Measurements from ENCODE around the gene PRDX5.
A peak's percentile ranks its signal among the peaks of the same experiment; 100 is the strongest.
"Not testable (repeated sequence)": the region's sequence is repeated elsewhere in the genome, so short reads cannot be mapped to it uniquely, and the experiment has no call there.

Gene PRDX5

DNA sequence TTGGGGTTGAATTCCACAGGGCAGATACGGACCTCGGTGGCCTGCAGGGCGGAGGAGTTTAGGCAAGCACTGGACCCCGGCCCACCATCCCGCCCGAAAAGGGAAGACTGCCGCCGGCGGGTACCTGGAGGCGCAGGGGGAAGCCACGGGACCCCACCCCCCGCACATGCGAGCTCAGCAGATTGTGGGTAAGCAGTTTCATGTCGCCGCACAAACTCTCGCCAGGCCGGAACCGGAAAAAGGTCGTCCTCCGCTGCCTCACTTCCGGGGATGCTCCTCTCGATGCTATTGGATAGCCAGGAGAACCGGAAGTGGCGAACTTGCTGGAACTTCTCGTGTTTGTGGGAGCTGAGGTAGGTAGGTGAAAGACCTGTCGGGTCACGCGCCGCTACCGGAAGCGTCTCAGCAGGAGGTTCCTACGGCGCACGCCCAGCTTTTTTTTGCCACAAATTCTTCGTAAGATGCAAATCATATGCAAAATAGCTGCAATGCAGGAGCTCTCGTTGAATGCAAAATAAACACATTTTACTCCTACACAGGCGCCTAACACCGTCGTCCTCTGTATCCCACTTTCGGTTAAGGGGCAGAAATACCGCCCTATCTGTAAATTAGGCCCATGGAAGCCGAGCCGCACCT, 478 bp upstream of the PRDX5 start, which contains the start of gene TRMT112:
Gene TRMT112, minus strand, starts transcription at position 235 of the 636 bp plus-strand sequence. Its CDS starts 33 bp downstream, at position 202.
- Histone ChIP-seq H3K27ac (peak within 1 kb of the TSS; percentile 81 to 98 (median 92)), H3K4me3 (peak within 1 kb of the TSS; percentile 51 to 87 (median 68))

DNA sequence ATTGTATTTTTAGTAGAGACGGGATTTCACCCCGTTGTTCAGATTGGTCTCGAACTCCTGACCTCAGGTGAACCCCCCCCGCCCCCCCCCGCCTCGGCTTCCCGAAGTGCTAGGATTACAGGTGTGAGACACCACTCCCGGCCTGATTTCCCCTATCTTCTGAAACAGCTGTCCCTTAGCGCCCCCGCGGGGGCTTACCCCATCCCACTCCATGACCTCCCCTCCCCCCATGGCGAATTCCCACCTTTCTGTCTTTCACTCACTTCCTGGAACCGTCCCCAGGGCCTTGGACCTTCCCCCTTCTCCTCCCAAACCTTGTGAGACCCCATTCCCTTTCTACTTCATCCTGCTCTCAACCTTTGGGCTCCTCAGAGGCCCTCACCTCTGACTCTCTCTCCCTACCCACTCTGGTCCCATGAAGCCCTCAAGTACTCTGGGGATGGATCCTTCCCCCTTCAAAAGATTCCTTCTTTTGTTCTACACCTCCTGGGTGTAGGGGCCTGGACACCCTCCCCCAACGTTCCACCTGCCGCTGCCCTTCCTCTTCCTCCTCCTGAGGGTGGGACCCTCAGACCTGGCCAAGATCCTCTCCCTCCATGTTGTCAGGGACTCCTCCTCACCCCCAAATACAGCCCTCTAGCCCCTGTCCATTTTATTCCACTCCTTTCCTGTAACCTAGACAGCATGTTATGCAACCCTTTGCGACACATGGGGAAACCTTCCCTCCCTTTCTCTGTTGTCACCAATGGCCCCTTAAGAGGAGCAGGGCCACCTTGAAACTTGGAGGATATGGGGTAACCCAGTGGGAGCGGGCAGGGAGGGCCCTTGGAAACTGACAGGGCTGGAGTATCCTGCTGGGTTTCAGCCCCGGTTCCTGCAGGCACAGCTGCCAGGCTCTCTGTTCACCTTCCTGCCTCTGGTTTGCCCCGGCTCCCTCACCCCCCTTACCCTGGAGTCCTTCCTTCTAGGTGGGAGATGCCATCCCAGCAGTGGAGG, 1.1 kb downstream of the PRDX5 start:
- H3K4me3 ChIP-seq = peak overlapping the region; percentile 51 to 87 (median 68)
- peak overlapping the region; percentile 81 to 98 (median 92) for H3K27ac ChIP-seq

DNA sequence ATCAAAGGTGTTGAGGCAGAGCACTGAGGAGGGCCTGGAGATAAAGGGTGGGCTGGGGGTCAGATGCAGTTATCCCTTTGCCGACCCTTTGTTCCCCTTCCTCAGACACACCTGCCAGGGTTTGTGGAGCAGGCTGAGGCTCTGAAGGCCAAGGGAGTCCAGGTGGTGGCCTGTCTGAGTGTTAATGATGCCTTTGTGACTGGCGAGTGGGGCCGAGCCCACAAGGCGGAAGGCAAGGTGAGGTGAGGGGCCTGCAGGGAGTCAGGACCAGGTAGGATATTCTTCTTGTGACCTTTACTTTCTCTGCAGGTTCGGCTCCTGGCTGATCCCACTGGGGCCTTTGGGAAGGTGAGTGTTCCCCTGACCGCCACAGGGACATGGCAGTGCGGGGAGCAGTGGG, 2.6 kb downstream of the PRDX5 start:
- H3K27ac ChIP-seq = peak overlapping the region in 6 of 21 experiments; percentile 2 to 55 (median 25)

DNA sequence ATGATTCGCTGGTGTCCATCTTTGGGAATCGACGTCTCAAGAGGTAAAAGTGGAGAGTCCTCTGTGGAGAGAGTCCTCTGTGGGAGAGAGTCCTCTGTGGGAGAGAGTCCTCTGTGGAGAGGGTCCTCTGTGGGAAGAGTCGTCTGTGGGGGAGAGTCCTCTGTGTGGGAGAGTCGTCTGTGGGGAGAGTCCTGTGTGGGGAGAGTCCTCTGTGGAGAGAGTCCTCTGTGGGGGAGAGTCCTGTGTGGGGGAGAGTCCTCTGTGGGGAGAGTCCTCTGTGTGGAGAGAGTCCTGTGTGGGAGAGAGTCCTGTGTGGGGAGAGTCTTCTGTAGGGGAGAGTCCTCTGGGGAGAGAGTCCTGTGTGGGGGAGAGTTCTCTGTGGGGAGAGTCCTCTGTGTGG, 3.1 kb downstream of the PRDX5 start:
- H3K4me3 ChIP-seq = no peak overlapping the region
- H3K27ac ChIP-seq = peak overlapping the region in 12 of 21 experiments; percentile 2 to 69 (median 38)

More for the DNA sequence above, 2.6 kb downstream of the PRDX5 start:
- no peak overlapping the region for H3K4me3 ChIP-seq

DNA sequence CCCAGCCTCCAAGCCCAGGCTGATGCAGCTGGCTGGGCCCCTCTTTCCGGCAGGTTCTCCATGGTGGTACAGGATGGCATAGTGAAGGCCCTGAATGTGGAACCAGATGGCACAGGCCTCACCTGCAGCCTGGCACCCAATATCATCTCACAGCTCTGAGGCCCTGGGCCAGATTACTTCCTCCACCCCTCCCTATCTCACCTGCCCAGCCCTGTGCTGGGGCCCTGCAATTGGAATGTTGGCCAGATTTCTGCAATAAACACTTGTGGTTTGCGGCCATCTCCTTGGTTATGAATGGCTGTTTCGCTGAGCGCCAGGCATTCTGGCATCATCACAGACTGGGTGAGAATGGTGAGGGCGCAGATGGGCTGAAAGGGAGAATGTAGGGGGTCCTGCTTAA, 3.6 kb downstream of the PRDX5 start:
- Histone ChIP-seq H3K4me3 (no peak overlapping the region), H3K27ac (peak overlapping the region in 11 of 21 experiments; percentile 2 to 69 (median 38))

DNA sequence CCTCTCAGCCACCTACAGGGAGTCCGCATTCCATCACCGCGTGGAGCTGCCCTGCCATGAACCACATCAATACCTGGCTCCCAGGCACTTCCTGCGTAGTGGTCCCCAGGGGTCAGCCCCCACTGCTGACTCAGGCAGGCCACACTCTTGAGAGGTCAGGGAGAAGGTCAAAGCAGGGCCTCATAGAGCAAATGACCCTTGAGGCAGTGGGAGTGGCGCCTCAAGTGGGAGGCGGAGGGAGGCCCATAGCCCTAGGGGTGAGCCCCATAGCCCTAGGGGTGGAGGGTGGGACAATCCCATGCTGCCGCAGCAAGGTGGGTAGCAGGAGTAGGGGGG, 5.0 kb downstream of the PRDX5 start:
- H3K27ac ChIP-seq = peak overlapping the region in 2 of 21 experiments; percentile 3 to 24
- H3K4me3 ChIP-seq = no peak overlapping the region

DNA sequence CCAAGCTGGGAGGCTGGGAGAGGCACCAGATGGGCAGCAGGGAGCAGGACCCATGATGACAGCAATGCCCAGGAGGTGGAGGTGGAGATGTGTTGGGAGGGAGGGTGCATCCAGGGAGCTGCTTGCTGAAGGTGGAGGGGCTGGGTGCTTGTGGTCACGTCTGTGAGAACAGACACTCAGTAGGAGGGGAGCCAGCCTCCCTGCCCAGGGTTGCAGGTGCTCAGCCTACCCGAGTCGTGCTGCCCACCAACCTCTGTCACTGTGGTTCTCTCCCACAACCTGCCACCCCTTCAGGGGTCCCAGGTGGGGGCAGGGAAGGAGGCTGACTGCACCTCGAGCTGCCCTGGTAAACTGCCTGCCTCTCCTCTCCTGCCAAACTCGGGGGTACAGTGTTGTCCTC, 5.5 kb downstream of the PRDX5 start:
- no peak overlapping the region for H3K27ac ChIP-seq
- H3K4me3 ChIP-seq = no peak overlapping the region

DNA sequence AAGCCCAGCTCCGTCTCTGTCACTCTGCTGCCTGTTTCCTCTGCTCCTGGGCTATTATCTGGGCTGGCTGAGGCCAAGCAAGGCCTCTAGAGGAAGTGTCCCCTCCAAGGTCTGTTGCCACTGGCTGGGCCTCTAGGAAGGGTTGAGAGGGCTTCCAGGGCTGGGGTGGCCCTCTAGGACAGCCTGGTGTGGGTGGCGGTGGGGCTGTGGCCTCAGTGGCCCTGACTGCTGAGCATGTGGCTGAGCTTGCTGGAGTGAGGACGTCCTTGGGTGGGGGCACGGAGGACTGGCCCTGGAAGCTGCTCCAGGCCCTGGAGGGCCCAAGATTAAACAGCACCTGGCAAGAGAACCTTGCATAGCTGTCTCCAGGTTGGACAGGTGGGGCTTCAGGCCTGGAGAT, 6.1 kb downstream of the PRDX5 start:
- peak overlapping the region in 5 of 21 experiments; percentile 2 to 34 (median 25) for H3K27ac ChIP-seq
- H3K4me3 ChIP-seq = not testable (repeated sequence)

DNA sequence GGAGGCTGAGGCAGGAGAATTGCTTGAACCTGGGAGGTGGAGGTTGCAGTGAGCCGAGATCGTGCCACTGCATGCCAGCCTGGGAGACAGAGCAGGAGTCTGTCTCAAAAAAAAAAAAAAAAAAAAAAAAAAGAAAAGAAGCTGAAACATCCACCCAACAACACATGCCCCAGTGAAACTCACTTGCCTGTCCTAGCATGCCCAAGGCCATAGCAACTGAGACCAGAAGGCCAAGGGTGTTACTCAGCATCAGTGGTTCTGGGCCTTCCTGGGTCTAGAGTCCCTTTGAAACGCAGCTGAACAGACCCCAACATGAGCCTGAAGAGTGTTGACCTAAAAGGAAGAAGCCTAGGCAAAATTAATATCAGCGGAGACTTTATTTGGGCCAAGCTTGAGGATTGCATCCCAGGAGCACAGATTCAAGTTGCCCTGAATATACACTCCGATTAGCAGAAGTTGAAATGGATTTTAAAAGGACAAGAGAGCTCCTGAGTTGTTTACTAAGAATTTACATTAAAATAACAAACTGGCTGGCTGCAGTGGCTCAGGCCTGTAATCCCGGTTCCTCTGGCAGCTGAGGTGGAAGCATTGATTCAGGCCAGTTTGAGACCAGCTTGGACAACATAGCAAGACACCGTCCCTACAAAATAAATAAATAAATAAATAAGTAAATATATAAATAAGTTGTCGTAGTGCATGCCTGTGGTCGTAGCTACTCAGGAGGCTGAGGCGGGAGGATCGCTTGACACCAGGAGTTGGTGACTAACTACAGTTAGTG, 7.0 kb downstream of the PRDX5 start:
- Histone ChIP-seq H3K27ac (peak overlapping the region in 7 of 21 experiments; percentile 14 to 62 (median 35)), H3K4me3 (no peak overlapping the region)

DNA sequence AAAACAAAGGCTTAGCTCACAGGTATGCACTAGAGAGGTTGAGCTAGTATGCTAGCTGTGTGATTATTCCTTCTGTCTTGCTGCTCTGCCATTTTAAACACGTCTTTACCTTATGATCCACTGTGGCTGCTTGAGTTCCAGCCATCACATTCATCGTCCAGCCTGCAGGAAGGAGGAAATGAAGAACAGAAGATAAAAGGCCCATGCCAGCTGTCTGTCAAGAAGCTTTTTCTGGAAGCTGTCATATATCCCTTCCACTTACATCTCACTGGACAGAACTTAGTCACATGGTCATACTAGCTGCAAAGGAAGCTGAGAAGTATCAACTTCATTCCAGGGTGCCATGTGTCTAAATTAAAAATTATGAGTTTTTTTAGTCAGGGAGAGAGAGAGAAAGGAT, 9.5 kb downstream of the PRDX5 start:
- Histone ChIP-seq H3K4me3 (no peak overlapping the region), H3K27ac (no peak overlapping the region)

DNA sequence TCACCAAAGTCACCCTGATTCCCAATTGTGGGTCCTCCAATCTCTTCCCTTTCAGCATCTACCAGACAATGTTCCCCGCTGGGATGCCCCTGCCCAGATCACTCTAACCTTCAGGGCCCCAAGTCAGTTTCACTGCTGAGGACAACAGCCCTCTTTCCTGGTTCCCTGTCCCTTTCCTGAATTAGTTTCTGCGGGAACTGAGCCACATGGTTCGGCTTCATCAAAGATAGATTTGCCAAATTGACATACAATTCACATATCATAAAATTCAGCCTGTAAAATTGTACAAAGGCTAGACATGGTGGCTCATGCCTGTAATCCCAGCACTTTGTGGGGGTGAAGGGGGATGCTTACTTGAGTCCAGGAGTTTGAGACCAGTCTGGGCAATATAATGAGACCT, 10.1 kb downstream of the PRDX5 start:
- Histone ChIP-seq H3K4me3 (no peak overlapping the region), H3K27ac (no peak overlapping the region)

DNA sequence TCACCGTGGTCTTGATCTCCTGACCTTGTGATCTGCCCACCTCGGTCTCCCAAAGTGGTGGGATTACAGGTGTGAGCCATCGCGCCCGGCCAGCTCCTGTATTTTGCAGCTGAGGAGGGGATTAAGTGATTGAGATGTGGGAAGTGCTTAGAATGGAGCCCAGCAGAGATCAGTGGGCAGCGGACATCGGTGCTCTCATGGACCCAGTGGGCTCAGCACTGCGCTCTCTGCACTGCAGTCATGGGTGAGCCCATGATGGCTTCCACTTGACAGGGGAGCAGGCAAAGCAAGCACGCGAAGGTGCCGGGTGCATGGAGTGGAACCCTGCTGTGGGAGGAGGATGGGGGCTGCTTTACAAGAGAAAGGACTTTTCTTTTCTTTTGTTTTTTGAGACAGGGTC, 13.0 kb downstream of the PRDX5 start:
- Histone ChIP-seq H3K4me3 (no peak overlapping the region), H3K27ac (no peak overlapping the region)

DNA sequence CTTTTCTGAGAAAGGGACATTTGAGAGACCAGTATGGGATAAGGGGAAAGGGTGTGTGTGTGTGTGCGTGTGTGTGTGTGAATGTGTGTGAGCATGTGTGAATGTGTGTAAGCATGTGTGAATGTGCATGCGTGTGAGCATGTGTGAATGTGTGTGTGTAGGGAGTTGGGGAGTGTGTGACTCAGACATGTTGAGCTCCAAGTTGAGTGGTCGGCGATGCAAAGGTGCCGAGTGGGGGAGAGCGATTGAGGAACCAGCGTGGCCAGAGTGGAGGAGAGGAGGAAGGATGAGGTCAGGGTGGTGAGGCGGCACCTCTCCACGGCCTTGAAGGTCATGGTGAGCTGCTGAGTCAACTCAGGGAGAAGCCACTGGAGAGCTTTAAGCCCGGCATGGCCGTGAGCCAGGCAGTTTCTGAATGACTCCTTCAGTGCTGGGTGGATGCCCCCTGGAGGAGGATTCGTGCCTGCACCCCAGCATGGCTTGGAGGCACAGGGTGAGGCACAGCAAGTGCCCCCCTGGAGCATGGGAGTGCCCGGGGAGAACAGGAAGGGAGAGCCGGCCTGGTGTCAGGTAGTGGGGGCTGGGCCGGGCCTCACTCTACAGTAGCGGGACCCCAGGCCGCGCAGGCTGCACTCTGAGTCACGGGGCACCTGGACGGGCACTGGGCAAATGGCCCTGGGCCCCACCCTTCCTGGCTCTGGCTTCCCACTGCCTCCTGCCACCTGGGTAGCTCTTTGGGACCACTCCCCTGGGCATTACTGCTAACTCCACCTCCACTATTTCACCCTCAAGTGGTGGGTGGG, 13.8 kb downstream of the PRDX5 start:
- peak overlapping the region in 11 of 21 experiments; percentile 9 to 65 (median 31) for H3K27ac ChIP-seq
- no peak overlapping the region for H3K4me3 ChIP-seq

DNA sequence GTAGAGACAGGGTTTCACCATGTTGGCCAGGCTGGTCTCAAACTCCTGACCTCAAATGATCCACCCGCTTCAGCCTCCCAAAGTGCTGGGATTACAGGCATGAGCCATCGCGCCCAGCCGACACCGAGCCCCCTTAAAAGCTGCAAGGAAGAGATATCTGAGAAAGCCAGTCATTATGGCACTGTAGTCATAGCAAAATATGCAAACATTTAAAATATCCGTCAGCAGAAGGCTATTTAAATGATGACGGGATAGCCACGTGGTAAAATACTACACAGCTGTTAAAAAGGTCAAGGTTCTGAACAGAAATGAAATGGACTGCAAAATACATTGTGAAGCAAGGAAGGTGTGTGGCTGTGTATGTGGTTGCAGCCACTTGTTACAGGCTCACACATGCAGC, 15.6 kb downstream of the PRDX5 start:
- no peak overlapping the region for H3K4me3 ChIP-seq
- no peak overlapping the region for H3K27ac ChIP-seq

DNA sequence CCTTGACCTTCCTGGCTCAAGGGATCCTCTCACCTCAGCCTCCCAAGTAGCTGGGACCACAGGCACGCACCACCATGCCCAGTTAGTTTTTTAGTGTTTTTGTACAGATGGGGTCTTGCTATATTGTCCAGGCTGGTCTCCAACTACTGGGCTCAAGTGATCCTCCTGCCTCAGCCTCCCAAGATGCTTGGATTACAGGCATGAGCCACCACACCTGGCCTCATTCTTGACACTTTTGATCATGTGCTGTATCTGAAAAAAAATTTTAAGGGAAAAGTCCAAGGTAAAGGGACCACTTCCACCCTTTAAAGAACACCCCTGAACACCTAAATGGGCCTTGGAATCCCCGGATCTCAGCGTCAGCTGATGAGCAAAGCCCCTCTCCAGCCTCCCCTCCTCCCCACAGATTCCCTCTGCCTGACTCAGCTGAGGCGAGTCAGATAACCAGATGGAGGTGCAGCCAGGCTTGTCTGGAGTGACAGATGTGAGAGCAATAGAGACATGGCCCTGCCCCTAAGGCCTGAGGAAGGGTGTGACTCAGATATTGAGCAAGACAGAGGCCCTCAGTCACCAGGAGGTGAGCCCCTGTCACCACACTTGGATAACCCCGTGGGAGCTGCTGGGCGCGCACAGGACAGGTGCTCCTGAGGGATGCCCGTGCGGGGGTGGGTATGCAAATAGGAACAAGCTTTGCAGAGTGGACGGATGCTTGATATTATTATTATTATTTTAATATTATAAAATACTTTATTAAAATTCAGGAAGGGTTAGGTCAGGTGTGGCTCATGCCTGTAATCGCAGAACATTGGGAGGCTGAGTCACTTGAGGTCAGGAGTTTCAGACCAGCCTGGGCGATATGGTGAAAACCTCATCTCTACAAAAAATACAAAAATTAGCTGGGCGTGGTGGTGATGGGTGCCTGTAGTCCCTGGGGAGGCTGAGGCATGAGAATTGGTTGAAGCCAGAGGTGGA, 17.1 kb downstream of the PRDX5 start:
- Histone ChIP-seq H3K4me3 (no peak overlapping the region), H3K27ac (peak overlapping the region in 8 of 21 experiments; percentile 7 to 73 (median 48))

DNA sequence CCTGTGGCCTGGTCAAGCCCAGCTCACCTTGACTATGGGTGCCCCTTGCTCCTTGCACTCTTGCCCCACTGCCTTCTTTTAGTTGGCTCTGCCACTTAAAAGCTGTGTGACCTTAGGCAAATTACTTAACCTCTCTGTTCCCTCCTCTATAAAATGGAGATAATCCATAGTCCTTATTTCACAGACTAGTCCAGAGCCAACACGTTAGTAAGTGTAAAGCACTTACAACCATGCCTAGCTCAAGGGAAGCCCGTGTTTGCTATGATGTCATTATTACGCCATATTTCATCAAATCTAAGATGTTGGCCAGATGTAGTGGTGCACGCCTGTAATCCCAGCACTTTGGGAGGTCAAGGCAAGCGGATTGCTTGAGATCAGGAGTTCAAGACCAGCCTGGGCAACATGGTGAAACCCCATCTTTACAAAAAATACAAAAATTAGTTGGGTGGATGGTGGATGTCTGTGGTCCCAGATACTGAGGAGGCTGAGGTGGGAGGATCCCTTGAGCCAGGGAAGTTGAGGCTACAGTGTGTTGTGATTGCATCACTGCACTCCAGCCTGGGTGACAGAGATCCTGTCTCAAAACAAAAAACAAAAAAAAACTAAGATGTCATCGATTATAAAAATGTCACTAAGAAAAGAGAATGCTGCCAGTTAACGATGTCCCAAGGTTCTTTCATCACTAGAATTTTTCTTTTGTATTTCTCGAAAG, 19.8 kb downstream of the PRDX5 start:
- no peak overlapping the region for H3K4me3 ChIP-seq
- no peak overlapping the region for H3K27ac ChIP-seq

DNA sequence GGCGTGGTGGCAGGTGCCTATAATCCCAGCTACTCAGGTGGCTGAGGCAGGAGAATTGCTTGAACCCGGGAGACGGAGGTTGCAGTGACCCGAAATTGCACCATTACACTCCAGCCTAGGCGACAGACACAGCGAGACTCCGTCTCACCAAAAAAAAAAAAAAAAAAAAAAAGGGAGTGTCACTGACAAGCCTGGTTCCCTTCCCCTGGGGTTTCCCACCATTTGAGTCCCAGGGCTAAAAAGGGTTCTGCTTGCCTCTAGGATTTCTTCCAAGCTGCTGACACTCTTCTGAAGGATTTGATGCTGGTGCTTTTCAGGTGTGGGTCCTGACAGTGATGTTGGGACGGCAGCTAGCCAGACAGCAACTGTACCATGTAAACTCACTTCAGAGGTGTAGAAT, 20.8 kb downstream of the PRDX5 start:
- H3K4me3 ChIP-seq = no peak overlapping the region
- H3K27ac ChIP-seq = peak overlapping the region in 3 of 21 experiments; percentile 63 to 89 (median 75)
